ENCODE measurements around the gene LRSAM1.
"Not testable (repeated sequence)": the region's sequence is repeated elsewhere in the genome, so short reads cannot be mapped to it uniquely, and the experiment has no call there.

The LRSAM1 gene

GRCh38 chr9:127463911-127464310 is 12.6 kb downstream of the LRSAM1 start:
- peaks cover 31% of the 10 kb centered on the region for H3K36me3 ChIP-seq (ENCODE audit: control insufficient read depth, insufficient read depth, low read length)
- no peak for TF ChIP-seq CTCF (IDR thresholded peaks at IDR 0.05; ENCODE audit: insufficient read depth, low read length, poor library complexity, severe bottlenecking)

DNA sequence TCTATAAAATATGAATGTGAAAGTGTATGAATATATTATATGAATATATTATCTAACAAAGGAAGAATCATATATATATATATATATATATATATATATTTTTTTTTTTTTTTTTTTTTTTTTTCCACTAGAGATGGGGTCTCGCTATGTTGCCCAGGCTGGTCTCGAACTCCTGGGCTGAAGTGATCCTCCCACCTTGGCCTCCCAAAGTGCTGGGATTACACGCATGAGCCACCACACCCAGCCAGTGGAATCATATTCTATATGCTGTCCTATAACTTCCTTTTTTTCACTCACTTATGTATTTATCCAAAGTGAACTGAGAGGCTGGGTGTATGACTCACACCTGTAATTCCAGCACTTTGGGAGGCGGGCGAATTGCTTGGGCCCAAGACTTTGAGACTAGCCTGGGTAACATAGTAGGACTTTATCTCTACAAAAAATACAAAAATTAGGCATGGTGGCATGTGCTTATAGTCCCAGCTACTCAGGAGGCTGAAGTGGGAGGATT is 15.2 kb downstream of the LRSAM1 start:
- peaks cover 25% of the 10 kb centered on the region for H3K36me3 ChIP-seq (ENCODE audit: control insufficient read depth, insufficient read depth, low read length)
- not testable (repeated sequence) for H3K4me3 ChIP-seq (replicated peaks; ENCODE audit: low read depth, low read length); H3K27me3 ChIP-seq (replicated peaks; ENCODE audit: control insufficient read depth, insufficient read depth, low read length); DNase-seq (ENCODE audit: extremely low read depth, insufficient read length)

More at GRCh38 chr9:127463911-127464310, 12.6 kb downstream of the LRSAM1 start:
- no peak for DNase-seq (ENCODE audit: extremely low read depth, insufficient read length)
- Histone ChIP-seq H3K27me3 (replicated peaks; ENCODE audit: control insufficient read depth, insufficient read depth, low read length) (no peaks in the 10 kb centered on the region), H3K4me3 (replicated peaks; ENCODE audit: low read depth, low read length) (no peak overlapping the region)

DNA sequence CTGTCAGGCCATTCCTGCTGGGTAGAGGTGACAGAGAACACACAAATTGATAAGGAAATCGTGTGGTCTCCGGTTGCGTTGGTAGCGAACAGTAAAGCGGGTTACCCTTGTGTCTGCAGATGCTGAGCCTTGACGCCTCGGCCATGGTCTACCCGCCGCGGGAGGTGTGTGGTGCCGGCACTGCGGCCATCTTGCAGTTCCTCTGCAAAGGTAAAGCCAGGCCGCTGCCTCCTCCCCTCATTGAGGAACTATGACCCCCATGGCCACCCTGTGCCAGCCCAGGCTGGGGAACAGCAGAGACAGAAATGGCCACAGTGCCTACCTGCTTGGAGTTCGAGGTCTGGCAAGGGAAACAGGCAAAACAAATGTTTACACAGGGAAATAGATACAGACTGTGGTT is 16.3 kb downstream of the LRSAM1 start:
- no peak for DNase-seq (ENCODE audit: extremely low read depth, insufficient read length)
- Histone ChIP-seq H3K36me3 (ENCODE audit: control insufficient read depth, insufficient read depth, low read length) (peaks cover 18% of the 10 kb centered on the region), H3K4me3 (replicated peaks; ENCODE audit: low read depth, low read length) (no peak overlapping the region), H3K27me3 (replicated peaks; ENCODE audit: control insufficient read depth, insufficient read depth, low read length) (no peaks in the 10 kb centered on the region)
- TF ChIP-seq CTCF (IDR thresholded peaks at IDR 0.05; ENCODE audit: insufficient read depth, low read length, poor library complexity, severe bottlenecking), result no peak

DNA sequence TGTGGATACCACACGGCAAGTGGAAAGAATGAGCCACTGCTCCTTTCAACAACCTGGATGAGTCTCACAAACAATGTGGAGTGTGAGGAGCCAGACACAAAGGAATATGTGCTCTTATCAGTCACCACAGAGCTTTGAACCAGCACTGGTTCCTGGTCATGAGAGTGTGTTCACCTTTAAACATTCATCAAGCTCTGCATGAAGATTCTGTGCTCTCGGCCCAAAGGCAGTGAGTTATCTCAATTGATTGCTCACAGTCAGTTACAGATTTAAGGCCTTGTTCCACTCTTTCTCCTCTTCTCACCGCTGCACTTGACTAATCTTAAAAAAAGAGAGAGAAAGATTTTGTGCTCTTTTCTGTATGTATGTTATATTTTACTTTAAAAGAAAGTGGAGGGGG is 19.4 kb downstream of the LRSAM1 start:
- no peak for DNase-seq (ENCODE audit: extremely low read depth, insufficient read length)
- H3K4me3 ChIP-seq (replicated peaks; ENCODE audit: low read depth, low read length), result no peak overlapping the region
- H3K27me3 ChIP-seq (replicated peaks; ENCODE audit: control insufficient read depth, insufficient read depth, low read length), result no peaks in the 10 kb centered on the region
- TF ChIP-seq CTCF (IDR thresholded peaks at IDR 0.05; ENCODE audit: insufficient read depth, low read length, poor library complexity, severe bottlenecking), result no peak
- peaks cover 17% of the 10 kb centered on the region for H3K36me3 ChIP-seq (ENCODE audit: control insufficient read depth, insufficient read depth, low read length)

- H3K4me3 ChIP-seq (replicated peaks; ENCODE audit: low read depth, low read length), result no peak overlapping the region
- no peaks in the 10 kb centered on the region for H3K27me3 ChIP-seq (replicated peaks; ENCODE audit: control insufficient read depth, insufficient read depth, low read length)
- no peak for TF ChIP-seq CTCF (IDR thresholded peaks at IDR 0.05; ENCODE audit: insufficient read depth, low read length, poor library complexity, severe bottlenecking)
- H3K36me3 ChIP-seq (ENCODE audit: control insufficient read depth, insufficient read depth, low read length), result peaks cover 10% of the 10 kb centered on the region
- no peak for DNase-seq (ENCODE audit: extremely low read depth, insufficient read length)
Measured at GRCh38 chr9:127473501-127473900, 22.2 kb downstream of the LRSAM1 start.

DNA sequence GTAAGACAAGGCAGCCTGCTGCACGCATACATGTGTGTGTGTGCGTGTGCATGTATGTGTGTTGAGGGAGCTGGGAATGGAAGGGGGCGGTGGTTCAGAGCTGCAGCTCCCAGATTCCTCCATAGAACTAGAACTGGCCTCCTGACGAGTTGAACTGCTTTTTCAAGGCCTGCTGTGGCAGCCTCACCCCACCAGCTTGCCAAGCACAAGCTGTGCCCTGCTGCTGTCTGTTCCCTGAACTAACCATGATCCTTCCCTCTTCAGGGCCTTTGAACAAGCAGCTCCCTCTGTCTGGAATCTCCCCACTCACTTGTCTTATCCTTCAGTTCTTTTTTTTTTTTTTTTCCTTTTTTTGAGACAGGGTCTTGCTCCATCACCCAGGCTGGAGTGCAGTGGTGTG is 22.6 kb downstream of the LRSAM1 start:
- Histone ChIP-seq H3K4me3 (replicated peaks; ENCODE audit: low read depth, low read length) (no peak overlapping the region), H3K27me3 (replicated peaks; ENCODE audit: control insufficient read depth, insufficient read depth, low read length) (no peaks in the 10 kb centered on the region), H3K36me3 (ENCODE audit: control insufficient read depth, insufficient read depth, low read length) (peaks cover 10% of the 10 kb centered on the region)
- TF ChIP-seq CTCF (IDR thresholded peaks at IDR 0.05; ENCODE audit: insufficient read depth, low read length, poor library complexity, severe bottlenecking), result no peak
- no peak for DNase-seq (ENCODE audit: extremely low read depth, insufficient read length)

All from GM06990 (cell line).